Stimulated activated effector memory CD8-positive, alpha-beta T cell treated with anti-CD3 and anti-CD28 coated beads, Interleukin-12 subunit alpha, Interleukin-12 subunit beta, amount 100 ng/mL, for 72 hours (primary cell): ENCODE data around the gene STMND1.

ENCODE experiments used
- ATAC-seq: fragments of 150-1000 bp; cut with Tn5 transposase; 2 replicates; pipeline ENCODE4 v1.10.0; 2021
- DNase-seq, 2 donors: peaks; one replicate each; pipeline ENCODE4 v3.0.0; 2021 to 2022; ENCODE audit warnings: low spot score in 2 of 2
- H3K27ac Mint-ChIP-seq: one replicate; pipeline ENCODE4 v1.8.0; 2022; ENCODE audit warnings: mild to moderate bottlenecking, mixed read lengths
- H3K36me3 Mint-ChIP-seq: one replicate; pipeline ENCODE4 v1.8.0; 2022; ENCODE audit warnings: mild to moderate bottlenecking, mixed read lengths
- H3K4me1 Mint-ChIP-seq: one replicate; pipeline ENCODE4 v1.8.0; 2022; ENCODE audit warnings: mixed read lengths
- H3K4me3 Mint-ChIP-seq: one replicate; pipeline ENCODE4 v1.8.0; 2022; ENCODE audit warnings: mild to moderate bottlenecking, mixed read lengths
- H3K9me3 Mint-ChIP-seq: one replicate; pipeline ENCODE4 v1.8.0; 2022; ENCODE audit warnings: mixed read lengths

The STMND1 gene

GRCh38 chr6:17086469-17086868 lies 15.4 kb upstream of the STMND1 start:
- no peak overlapping the region for H3K4me3 Mint-ChIP-seq
- H3K4me1 Mint-ChIP-seq, result no peaks in the 10 kb centered on the region
- H3K36me3 Mint-ChIP-seq, result no peaks in the 10 kb centered on the region
- DNase-seq (no peak), ATAC-seq (no peak)
- peaks cover 3% of the 10 kb centered on the region for H3K9me3 Mint-ChIP-seq
- no peak overlapping the region for H3K27ac Mint-ChIP-seq

DNA sequence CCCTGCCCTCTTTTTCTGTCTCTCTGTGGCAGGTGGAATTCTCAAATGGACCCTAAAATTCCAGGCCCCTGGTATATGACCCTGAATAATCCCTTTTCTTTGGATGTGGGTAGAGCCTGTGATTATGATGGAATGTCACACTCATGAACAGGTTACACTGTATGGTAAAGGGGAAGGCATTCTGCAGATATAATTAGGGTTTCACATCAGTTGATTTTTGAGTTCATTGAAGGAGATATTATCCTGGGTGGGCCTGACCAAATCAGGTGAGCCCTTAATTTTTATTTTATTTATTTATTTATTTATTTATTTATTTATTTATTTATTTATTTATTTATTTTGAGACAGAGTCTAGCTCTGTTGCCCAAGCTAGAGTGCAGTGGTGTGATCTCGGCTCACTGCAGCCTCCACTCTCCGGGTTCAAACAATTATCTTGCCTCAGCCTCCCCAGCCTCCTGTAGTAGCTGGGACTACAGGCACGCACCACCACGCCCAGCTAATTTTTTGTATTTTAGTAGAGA lies 13.7 kb upstream of the STMND1 start:
- ATAC-seq, result no peak
- H3K27ac Mint-ChIP-seq, result no peak overlapping the region
- H3K4me3 Mint-ChIP-seq, result no peak overlapping the region
- H3K4me1 Mint-ChIP-seq, result no peaks in the 10 kb centered on the region
- no peak for DNase-seq
- no peaks in the 10 kb centered on the region for H3K36me3 Mint-ChIP-seq
- H3K9me3 Mint-ChIP-seq, result peaks cover 3% of the 10 kb centered on the region

GRCh38 chr6:17091122-17091521 lies 10.7 kb upstream of the STMND1 start:
- Mint-ChIP-seq H3K4me1 (no peaks in the 10 kb centered on the region), H3K27ac (no peak overlapping the region), H3K4me3 (no peak overlapping the region), H3K9me3 (peaks cover 3% of the 10 kb centered on the region), H3K36me3 (no peaks in the 10 kb centered on the region)
- no peak for DNase-seq
- ATAC-seq, result no peak

- Mint-ChIP-seq H3K27ac (no peak overlapping the region), H3K4me3 (no peak overlapping the region), H3K36me3 (no peaks in the 10 kb centered on the region), H3K4me1 (no peaks in the 10 kb centered on the region), H3K9me3 (peaks cover 3% of the 10 kb centered on the region)
- DNase-seq (no peak), ATAC-seq (no peak)
Measured at GRCh38 chr6:17093686-17094085, 8.2 kb upstream of the STMND1 start.

GRCh38 chr6:17096096-17096495 lies 5.8 kb upstream of the STMND1 start:
- ATAC-seq (no peak), DNase-seq (no peak)
- no peak overlapping the region for H3K27ac Mint-ChIP-seq
- H3K4me1 Mint-ChIP-seq, result no peaks in the 10 kb centered on the region
- no peaks in the 10 kb centered on the region for H3K36me3 Mint-ChIP-seq
- no peak overlapping the region for H3K4me3 Mint-ChIP-seq
- no peaks in the 10 kb centered on the region for H3K9me3 Mint-ChIP-seq

GRCh38 chr6:17096652-17097051 lies 5.2 kb upstream of the STMND1 start:
- Mint-ChIP-seq H3K4me3 (no peak overlapping the region), H3K27ac (no peak overlapping the region), H3K36me3 (no peaks in the 10 kb centered on the region), H3K4me1 (peaks cover 4% of the 10 kb centered on the region), H3K9me3 (no peaks in the 10 kb centered on the region)
- no peak for ATAC-seq
- DNase-seq, result no peak

DNA sequence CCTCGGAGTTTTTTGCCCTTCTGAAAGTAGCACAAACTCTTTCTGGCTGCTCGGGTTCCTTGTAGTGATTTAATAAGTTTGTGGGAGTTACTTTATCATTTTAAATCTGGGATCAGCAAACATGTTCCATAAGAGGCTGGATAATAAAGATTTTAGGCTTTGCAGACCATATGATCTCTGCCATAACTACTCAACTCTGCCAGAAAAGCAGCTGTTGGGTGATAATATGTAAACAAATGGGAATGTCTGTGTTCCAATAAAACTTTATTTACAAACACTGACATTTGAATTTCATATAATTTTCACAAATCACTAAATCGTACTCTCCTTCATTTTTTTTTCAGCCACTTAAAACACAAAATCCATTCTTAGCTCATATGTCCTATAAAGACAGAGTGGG lies 3.9 kb upstream of the STMND1 start:
- Mint-ChIP-seq H3K4me1 (peaks cover 8% of the 10 kb centered on the region), H3K27ac (no peak overlapping the region), H3K4me3 (no peak overlapping the region), H3K9me3 (no peaks in the 10 kb centered on the region), H3K36me3 (no peaks in the 10 kb centered on the region)
- no peak for ATAC-seq
- no peak for DNase-seq

GRCh38 chr6:17098538-17098937 lies 3.3 kb upstream of the STMND1 start:
- H3K27ac Mint-ChIP-seq, result no peak overlapping the region
- no peak overlapping the region for H3K4me3 Mint-ChIP-seq
- no peaks in the 10 kb centered on the region for H3K36me3 Mint-ChIP-seq
- ATAC-seq (no peak), DNase-seq (no peak)
- peaks cover 8% of the 10 kb centered on the region for H3K4me1 Mint-ChIP-seq
- no peaks in the 10 kb centered on the region for H3K9me3 Mint-ChIP-seq

DNA sequence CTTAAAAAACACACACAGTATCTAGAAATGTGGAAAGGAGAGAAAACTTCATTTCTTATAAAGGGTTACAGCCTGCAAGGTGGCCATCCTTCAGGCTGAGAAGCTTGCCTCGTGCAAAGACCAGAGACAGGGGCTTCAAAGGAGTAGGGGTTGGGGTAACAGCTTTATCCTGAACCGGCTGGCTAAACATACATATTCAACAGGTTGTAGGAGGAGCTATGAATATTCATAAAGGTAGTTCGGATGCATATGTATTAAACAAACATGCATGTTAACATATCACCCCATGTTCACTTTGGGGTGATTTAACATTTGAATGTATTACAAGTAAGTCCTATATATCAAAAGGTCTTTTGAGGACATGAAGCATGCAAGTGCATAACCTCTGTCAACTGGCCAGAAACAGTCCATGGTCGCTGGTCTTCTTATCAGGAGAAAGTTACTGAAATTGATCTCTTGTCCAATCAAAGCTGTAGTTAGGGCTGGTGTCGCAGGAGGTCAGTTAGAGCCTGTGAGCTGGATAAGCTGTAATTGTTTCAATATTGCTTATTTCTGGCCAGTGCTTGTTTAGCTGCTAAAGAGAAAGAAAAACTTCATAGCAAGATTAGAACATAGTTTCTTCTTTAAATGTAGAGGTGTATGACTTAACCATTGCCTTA lies 2.3 kb upstream of the STMND1 start:
- ATAC-seq (no peak), DNase-seq (no peak)
- H3K9me3 Mint-ChIP-seq, result no peaks in the 10 kb centered on the region
- no peaks in the 10 kb centered on the region for H3K36me3 Mint-ChIP-seq
- H3K4me1 Mint-ChIP-seq, result peaks cover 8% of the 10 kb centered on the region
- H3K4me3 Mint-ChIP-seq, result no peak overlapping the region
- H3K27ac Mint-ChIP-seq, result no peak overlapping the region

DNA sequence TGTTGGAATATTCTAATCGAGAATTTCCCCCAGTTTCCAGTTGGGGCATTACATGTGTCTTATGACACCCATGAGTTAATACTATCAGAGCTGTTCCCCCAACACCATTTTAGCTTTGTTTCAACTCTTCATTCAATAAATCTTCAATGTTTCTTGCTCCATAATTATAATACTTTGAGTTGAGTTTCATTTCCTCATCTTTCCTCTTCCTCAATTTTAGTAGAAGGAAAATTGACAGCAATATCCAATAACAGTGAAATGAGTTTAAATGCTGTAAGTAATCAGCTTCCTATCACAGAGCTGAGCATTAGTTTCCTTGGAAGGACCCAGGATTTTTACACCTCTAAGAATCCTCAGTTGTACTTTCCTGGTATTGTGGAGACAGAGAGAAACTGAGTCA lies 1.0 kb upstream of the STMND1 start:
- DNase-seq (no peak), ATAC-seq (no peak)
- H3K4me3 Mint-ChIP-seq, result no peak overlapping the region
- no peaks in the 10 kb centered on the region for H3K36me3 Mint-ChIP-seq
- H3K9me3 Mint-ChIP-seq, result no peaks in the 10 kb centered on the region
- H3K4me1 Mint-ChIP-seq, result peaks cover 8% of the 10 kb centered on the region
- no peak overlapping the region for H3K27ac Mint-ChIP-seq

DNA sequence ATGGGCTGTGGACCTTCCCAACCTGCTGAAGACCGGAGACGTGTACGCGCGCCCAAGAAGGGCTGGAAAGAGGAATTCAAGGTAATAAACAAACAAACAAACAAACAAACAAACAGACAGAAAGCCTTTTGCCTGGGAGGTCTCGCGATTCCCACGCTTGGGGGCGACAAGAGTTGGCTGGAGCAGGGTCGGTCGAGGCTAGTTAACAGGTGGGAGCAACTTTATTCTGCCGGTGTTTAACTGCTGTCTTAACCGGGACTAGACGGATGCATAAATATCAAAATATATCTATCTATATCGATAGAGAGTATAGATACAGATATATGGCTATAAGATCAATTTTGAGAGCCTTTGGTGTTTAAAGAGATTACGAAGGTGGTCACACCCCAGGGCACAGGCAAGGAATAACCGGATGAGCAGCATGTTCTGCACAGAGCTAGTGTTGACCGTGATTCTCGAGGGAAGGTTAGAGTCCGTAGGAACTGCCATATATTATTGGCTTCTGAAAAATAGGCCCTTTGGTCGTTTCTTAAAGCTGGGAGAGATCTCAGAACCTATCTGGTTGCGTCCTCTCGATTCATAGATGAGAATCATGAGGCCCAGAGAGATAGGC lies 514 bp downstream of the STMND1 start:
- Mint-ChIP-seq H3K4me1 (peaks cover 8% of the 10 kb centered on the region), H3K4me3 (peak overlapping the region; percentile 56), H3K27ac (no peak overlapping the region), H3K9me3 (peaks cover 3% of the 10 kb centered on the region), H3K36me3 (no peaks in the 10 kb centered on the region)
- ATAC-seq, result no peak
- DNase-seq, result no peak

GRCh38 chr6:17103715-17104114 lies 1.9 kb downstream of the STMND1 start:
- no peaks in the 10 kb centered on the region for H3K36me3 Mint-ChIP-seq
- H3K27ac Mint-ChIP-seq, result no peak overlapping the region
- ATAC-seq (no peak), DNase-seq (no peak)
- H3K4me1 Mint-ChIP-seq, result peaks cover 8% of the 10 kb centered on the region
- H3K9me3 Mint-ChIP-seq, result peaks cover 3% of the 10 kb centered on the region
- H3K4me3 Mint-ChIP-seq, result no peak overlapping the region

- Mint-ChIP-seq H3K4me3 (no peak overlapping the region), H3K4me1 (no peaks in the 10 kb centered on the region), H3K9me3 (peaks cover 3% of the 10 kb centered on the region), H3K27ac (no peak overlapping the region), H3K36me3 (no peaks in the 10 kb centered on the region)
- ATAC-seq (no peak), DNase-seq (no peak)
Measured at GRCh38 chr6:17107863-17108262, 6.0 kb downstream of the STMND1 start.

DNA sequence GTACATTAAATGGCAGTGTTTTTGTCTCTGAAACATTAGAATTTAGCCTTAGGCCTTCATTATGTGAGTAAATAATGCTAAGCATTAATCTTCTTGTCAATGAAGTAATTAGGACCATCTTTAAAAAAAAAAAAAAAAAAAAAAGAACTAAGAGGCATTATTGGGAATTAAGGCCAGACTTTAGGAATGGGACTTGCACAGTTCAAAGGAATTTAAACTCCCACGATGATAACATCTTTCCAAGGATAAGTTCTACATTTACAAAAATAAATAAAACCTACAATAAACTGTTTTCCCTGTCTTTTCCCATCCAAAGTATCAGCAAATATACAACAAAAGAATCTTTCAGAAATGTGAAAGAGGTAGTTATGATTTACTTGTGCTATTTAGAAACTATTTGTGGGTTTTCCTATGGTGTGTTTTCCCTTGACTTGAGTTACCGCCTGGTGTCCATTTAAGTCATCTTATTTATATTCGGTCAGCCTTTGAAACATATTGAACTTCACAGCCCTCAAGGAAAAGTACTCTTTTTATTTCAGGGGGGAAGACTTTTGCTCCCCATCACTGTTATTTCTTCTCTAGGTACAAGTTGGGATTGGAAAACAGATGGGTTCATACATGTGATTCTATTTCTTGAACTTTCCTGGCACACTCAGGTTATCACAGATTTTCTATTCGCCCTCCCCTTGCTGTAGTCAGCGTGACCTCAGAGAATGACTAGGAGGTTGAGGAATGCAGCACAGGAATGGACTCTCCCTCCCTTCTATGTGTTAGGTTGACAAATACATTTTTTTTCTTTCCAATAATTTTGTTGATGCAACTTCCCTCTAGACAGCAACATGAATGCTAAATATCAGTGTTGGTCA lies 13.6 kb downstream of the STMND1 start:
- no peak for DNase-seq
- H3K4me1 Mint-ChIP-seq, result no peaks in the 10 kb centered on the region
- H3K27ac Mint-ChIP-seq, result no peak overlapping the region
- no peaks in the 10 kb centered on the region for H3K9me3 Mint-ChIP-seq
- no peak overlapping the region for H3K4me3 Mint-ChIP-seq
- ATAC-seq, result no peak
- no peaks in the 10 kb centered on the region for H3K36me3 Mint-ChIP-seq

DNA sequence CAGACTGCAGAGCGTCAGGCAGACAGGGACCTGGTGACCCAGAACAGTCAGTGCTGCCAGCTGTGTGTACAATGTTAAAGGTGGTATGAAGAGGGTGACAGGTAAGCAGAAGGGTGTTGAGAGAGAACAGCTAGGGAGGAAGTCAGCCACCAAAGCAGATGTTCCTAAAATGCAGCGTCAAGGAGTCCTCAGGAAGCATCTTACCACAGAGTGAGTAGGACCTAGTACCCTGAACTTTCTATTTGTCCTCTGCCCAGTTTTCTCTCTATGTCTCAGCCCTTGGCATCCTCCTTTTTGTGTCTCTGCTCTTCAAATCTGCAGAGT lies 14.2 kb downstream of the STMND1 start:
- no peak overlapping the region for H3K27ac Mint-ChIP-seq
- no peak for DNase-seq
- no peak overlapping the region for H3K4me3 Mint-ChIP-seq
- no peak for ATAC-seq
- no peaks in the 10 kb centered on the region for H3K36me3 Mint-ChIP-seq
- H3K9me3 Mint-ChIP-seq, result no peaks in the 10 kb centered on the region
- H3K4me1 Mint-ChIP-seq, result no peaks in the 10 kb centered on the region

DNA sequence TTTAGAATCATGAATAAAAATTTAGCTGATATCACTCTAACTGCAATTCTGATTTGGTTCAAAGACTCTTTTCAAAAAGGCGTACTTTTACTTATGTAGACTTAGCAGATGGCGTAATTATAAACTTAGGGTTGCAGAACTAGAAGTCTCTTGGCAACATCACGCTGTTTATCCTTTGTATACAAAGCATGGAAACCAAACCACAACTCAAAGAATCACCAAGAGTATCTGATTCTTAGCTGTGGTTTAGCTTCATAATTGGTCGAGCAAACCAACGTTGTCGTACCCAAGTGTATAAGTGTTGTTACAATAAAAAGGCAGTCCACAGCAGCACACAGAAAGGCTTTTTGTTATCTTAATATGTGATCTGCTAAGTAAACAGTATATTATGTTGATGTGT lies 18.2 kb downstream of the STMND1 start:
- Mint-ChIP-seq H3K9me3 (no peaks in the 10 kb centered on the region), H3K4me1 (no peaks in the 10 kb centered on the region), H3K4me3 (no peak overlapping the region), H3K36me3 (no peaks in the 10 kb centered on the region), H3K27ac (no peak overlapping the region)
- DNase-seq, result no peak
- no peak for ATAC-seq
